NCI-H187 (cell line): ENCODE results near the gene ARHGEF40.
A peak's percentile ranks its signal among the peaks of the same experiment; 100 is the strongest.

Source experiments
- DNase-seq, 2 experiments: peaks; one replicate each; lab custom pipeline; 2025; lab: John Stamatoyannopoulos, UW

The ARHGEF40 gene

DNA sequence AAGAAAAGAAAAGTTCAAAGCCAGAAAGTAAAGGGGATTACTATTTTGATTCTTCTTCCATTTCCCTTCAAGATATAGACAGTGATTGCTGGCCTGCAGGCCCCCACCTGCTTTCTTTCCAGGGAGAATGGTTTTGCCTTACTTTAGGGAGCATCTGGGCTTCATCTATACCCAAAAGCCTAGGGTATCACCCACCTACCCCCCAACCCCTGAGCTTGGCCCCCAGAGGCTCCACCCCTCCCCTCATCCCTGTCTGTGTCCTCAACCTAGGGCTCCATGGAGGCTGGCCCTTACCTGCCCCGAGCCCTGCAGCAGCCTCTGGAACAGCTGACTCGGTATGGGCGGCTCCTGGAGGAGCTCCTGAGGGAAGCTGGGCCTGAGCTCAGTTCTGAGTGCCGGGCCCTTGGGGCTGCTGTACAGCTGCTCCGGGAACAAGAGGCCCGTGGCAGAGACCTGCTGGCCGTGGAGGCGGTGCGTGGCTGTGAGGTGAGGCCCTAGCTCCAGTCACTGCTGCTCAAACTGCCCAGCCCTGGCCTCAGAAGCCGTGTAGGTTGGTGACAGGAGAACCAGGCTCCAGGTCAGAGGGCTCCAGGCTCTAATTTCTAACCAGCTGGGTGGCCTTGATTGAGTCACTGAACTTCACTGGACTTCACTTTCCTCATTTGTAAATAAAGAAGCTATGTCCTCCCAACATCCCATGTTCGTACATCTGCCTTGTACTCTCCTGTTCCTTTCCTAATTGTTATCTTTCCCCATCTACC is 13.6 kb downstream of the ARHGEF40 start:
- peak in 1 of 2 experiments; percentile 26 for DNase-seq

DNA sequence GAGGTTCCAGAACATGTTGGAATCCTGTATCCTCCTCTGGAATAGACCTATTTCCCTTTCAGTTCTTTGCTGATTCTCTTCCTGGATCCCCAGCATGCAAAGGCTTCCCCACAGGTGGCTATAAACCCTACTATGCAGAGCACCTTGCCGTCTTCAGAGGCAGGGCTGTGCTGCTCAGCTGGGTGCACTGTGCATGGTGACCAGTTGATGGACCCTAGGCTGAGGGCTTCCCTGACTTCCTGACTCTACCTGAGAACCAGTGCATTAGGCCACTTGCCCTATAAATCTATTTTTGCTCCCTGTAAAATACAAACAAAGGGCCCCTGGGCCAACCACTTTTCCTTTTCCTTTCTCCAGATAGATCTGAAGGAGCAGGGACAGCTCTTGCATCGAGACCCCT is 14.3 kb downstream of the ARHGEF40 start:
- no peak for DNase-seq

DNA sequence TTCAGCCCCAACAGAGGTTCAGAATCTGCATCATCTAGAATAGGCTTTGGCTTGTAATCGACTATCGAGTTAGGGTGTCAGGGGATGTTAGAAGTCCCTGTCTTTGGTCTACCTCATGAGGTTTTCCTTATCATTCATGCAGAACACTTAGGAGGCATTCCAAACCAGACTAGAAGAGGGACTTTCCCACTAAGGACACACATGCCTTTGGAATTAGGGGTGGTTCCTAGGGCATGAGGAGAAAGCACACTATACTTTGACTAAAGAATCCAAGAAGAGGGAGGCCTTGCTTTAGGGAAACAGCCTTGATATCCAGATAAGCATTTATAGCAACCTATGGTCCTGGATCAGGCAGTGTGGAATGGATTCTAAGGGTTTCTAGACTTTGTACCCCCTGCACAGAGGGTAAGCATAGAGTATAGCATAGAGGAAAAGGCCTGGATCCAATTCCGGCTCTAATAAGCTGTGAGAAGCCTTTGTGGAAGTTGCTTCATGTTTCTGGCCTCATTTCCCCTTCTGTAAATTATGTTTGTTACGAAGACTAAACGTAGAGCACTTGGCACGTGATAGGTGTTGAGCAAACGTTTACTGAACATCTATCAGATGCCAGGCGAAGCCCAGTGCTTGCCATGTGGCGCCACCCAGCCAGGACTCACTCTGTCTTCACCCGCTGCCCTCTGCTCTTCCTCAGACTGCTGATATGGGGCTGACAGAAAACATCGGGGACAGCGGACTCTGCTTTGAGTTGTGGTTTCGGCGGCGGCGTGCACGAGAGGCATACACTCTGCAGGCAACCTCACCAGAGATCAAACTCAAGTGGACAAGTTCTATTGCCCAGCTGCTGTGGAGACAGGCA is 15.1 kb downstream of the ARHGEF40 start:
- DNase-seq = no peak

DNA sequence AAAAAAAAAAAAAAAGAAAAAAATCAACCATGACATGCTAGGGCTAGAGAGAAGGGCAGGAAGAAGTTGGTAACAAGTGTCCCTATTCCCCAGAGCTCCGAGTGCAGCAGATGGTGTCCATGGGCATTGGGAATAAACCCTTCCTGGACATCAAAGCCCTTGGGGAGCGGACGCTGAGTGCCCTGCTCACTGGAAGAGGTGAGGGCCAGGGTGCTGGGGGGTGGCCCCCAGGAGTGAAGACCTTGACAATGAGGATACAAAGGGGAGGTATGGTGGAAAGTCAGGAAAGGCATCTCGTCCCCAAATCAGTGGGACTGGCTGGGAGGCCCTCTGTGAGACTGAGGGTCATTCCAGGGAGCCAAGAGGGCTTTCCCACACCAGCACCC is 16.8 kb downstream of the ARHGEF40 start:
- DNase-seq = no peak

DNA sequence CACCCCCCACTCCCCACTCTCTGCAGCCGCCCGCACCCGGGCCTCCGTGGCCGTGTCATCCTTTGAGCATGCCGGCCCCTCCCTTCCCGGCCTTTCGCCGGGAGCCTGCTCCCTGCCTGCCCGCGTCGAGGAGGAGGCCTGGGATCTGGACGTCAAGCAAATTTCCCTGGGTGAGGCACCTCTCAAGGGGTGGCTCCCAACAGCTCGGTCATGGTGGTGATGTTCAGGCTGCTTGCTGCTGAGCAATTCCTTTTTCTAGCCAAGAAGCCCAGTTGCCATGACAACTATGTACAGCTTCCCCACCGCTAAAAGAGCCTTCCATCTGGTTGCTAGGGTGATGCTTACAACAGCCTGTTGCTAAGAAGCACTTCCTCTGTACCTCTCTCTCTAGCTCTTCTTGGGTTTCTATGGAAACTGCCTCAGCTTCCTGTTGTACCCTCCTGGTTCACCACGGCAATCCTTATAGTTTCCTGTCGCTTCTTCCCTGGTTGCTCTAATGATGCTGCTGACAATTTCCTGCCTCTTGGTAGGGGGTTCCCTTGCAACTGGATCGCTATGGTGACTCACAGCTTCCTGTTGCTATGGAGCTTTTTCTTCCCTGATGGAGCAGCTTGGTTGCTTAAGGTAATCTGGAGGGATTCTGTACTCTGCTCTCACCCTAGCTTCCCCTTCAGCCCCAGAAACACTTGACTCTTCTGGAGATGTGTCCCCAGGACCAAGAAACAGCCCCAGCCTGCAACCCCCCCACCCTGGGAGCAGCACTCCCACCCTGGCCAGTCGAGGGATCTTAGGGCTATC is 17.4 kb downstream of the ARHGEF40 start:
- DNase-seq = no peak

DNA sequence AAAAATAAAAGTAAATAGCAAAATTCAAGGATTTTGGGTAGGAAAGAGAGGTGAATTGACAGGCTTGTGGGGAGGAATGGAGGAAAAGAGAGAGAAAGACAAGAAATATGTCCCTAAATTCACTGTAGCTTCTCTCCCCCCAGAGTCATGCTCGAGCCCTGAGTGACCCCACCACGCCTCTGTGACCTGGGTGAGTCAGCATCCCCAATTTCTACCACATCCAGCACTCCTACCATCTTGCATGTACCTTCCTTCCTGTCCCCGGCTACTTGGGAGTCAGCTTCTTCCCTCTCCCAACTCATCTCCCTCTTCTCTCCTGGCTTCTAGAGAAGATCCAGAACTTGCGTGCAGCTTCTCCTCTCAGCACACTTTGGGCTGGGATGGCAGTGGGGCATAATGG is 18.6 kb downstream of the ARHGEF40 start:
- DNase-seq = no peak

DNA sequence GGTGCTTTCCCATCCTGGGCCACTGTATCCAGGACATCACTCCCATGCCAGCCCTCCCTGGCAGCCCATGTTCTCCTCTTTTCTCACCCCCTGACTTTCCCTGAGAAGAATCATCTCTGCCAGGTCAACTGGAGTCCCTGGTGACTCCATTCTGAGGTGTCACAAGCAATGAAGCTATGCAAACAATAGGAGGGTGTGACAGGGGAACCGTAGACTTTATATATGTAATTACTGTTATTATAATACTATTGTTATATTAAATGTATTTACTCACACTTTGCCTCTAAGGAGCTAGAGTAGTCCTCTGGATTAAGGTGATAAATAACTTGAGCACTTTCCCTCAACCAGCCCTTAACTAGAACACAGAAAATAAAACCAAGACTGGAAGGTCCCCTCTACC is 19.2 kb downstream of the ARHGEF40 start:
- no peak for DNase-seq

DNA sequence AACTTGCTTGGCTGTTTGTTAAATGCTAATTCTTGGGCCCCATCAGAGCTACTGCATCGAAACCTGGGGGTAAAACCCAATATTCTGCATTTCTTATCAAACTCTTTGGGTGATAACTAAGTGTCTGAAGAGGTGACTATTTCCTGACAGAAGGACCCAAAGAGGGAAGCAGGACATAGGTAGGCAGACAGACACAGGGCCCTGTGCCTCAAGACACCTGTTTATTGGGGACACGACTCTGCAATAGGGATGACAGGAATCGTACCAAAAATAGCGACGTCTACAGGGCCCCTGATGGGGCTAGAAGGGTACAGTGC is 19.7 kb downstream of the ARHGEF40 start:
- no peak for DNase-seq

DNA sequence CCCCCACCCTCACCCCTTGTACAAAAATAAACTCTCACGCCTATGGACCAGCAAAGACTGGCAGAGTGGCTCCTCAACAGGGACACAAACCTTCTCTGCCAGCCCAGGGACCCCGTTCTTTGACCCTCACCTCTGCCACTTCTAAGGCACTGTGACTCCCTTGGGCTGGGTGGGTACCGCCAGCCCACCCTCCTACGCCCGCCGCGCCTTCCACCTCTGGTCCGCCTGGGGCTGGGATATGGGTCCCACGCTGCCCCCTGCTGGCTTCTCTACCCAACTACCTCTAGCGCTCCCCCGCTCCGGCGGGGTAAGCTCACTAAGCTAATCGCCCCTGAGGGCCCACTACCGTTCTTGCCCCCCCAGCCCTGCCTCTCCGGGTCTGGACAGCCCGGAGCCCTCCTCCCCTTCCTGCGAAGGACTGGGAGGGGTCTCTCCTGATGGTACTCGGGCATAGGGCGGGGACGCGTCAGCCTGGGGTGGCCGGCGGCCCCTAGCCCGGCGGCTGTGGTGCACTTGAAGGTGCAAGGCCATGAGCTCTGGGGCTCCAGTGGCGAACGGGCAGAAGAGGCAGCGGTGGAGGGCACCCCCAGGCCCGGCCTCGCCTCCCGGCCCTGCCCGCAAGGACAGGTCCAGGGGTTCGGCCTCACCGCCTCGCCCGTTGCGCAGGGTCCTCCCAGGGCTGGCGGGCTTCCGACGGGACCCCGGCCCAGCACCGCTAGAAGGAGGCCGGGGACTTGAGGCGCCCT is 20.3 kb downstream of the ARHGEF40 start:
- no peak for DNase-seq

DNA sequence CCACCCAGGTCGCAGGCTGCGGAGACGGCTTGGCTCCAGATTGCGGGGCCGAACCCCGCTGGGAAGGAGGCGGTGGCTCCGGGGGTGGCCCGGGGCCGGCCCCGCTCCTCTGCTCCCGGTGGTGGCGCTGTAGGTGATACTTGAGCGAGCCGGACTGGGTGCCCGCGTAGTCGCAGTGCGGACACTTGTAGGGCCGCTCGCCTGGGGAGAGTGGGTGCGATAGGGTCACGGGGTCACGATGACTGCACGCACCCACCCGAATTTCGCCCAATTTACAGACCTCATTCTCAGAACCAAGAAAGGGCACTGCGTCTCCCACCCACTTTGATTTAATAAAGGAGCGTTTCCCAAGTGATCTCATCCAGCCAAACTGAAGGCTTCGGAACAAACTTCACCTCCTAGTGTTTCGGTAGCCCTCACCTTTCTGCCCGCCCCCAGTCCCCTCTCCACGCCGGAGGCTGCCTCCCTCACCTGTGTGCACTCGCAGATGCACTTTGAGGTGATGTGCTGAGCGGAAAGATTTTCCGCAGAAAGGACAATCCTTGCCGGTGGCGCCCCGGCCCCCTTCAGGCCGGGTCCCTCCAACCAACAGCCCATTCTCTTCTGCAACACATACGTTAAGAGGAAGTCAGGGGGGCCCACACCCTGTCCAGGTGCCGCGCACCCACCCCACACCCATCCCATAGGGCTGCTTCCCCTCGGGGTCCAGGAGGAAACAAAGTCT is 21.0 kb downstream of the ARHGEF40 start:
- no peak for DNase-seq

DNA sequence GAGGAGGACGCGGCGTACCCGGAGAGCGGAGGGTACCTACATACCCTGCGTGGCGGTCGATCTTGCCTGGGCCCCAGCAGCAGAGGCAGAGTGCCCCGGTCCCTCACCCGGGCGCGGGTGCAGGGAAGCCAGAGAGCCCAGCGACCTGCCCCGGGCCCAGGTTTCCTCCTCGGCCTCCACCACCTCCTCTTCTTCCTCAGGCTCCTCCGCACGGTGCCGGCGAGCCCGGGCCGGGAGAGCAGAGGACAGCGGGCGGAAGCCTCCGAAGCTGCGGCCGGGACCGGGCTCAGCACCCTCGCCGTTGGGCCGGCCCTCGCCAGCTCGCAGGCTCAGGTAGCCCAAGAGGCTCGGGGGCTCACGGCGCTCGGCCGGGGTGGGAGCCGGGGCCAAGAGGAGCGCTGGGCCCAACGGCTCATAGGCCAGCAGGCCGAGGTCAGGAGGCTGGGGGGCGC is 21.7 kb downstream of the ARHGEF40 start:
- no peak for DNase-seq

DNA sequence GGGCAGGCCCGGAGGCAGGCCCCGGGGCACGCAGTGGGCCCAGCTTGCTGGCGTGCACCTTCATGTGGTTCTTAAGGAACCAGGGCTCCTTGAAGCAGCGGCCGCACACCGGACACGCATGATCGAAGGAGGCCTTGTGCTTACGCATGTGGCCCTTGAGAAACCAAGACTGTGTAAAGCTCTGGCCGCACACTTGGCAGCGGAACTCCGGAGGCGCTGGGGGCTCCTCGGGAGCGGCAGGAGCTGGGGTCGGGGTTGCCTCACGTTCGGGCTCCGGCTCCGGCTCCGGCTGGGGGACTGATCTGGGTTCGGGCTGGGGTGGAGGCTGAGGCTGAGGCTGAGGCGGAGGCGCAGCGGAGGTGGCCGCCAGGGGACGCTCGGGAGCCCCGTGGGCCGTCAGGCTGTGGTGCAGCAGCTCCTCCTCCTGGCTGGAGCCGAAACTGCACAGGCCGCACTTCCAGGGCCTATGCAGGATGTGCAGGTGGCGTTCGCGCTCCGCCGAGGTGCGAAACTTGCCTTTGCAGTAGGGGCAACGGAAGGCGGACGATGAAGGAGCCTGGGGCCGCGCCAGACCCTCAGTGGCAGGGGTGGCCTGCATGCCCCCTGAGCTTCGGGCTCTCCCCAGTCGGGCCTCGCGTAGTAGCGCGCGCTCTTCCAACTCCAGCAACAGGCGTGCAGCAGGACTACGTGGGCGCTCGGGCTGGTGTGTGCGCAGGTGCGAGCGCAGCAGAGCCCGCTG is 22.3 kb downstream of the ARHGEF40 start:
- peak; percentile 70 to 72 for DNase-seq

DNA sequence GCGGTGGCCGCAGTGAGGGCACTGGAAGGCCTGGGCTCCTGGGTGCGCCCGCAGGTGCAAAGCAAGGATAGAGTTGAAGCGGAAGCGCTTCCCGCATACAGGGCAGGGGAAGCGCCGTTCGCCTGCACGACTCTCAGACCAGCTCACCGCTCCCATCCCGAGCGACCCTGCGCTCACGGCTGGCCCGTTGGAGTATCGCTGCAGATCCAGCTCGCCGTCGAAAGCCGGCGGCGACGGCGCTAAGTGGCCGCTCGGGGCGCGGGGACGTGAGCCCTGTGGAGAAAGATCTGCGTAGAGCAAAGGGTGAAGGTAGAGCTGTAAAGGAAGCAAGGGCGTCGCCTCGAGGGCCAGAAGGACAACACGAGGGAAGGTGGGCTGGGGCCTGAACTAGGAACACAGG is 22.9 kb downstream of the ARHGEF40 start:
- no peak for DNase-seq

DNA sequence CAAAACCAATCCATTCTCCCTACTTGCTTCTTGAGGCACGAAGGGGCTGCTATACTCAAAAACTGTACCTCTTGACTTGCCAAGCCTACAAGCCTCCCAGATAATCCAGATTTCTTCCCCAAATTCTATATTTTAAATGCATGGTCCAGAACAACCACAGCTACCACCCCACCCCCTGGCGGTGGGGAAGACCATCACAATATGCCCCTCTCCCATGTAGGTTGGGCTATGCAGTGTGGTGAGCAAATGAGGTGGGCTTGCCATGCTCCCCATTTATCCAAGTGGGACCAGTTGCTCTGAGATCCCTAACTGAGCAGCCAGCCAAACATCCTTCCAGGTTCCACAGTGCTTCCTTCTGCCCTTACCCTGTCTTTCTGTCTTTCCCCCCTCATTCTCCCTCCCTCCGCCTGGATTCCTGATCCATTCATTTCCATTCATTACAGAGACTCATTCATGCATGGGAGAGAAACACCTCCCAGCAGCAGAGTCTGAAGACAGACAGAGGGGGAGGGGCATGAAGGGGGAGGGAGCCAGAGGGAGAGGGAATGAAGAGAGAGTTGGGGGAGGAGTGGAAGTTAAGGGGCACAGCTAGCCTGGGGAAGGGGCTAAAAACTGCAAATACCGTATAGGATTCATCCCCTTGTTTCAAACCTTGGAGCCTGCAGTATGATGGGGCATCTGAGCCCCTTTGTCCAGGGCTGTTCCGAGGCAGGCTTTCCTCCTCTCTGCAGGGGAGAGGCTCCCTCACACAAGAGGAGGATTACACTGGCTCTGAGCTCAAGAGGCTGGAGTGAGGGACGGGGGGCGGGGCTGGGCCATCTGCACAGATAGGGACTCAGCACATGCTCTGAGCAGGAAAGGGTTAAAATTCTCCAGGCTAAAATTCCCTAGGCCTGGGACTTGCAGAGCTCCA is 23.9 kb downstream of the ARHGEF40 start:
- peak; percentile 93 to 94 for DNase-seq

DNA sequence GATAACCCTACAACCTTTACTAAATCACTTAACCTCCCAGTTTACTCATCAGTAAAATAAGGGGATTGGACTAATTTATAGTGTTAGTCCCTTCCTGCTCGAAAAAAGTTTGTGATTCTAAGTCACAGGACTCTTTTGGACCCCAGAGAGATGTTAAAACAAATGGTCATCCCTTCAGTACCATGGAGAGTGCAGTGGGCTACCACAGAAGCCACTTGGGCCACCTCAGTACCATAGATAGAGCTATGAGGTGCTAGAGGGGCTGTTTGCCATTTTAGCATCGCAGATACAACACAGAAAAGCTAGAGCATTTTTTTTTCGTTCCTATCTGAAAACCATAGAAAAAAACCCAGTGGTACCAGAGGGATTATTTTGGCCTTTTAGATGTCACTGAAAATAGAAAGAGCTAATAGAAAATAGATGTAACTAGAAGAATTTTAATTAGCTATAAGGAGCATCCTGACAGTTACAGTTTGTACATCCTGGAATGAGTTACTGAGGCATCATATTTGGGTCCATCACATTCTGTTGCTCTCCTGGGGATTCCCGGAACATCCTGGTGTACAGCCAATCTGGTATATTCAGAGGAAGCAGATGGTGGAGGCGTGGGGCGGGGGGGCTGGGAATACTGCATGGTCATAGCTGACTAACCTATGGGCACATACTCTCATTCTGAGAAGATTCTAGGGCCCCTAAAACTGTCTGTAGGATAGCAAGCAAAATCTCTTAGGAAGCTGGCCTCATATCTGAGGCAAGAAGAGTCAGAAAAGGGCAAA is 25.5 kb downstream of the ARHGEF40 start:
- DNase-seq = no peak

DNA sequence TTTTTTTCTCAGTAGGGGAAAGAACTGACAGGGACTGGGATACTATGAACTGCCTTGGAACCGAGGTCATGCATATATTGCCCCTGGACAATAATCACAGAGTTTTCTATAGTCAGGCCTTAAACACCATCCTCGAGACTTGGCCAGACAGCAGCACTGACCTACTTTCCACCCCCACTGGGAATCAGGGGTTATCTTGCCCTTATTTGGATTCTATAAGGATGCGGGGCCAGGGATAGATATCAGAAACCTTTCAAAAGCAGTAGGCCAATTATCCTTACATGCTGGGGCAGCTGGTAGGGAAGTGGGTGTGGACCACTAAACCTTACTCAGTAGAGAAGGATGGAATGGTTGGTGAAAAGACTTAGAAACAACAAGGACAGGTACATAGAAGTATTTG is 26.3 kb downstream of the ARHGEF40 start:
- DNase-seq = no peak

DNA sequence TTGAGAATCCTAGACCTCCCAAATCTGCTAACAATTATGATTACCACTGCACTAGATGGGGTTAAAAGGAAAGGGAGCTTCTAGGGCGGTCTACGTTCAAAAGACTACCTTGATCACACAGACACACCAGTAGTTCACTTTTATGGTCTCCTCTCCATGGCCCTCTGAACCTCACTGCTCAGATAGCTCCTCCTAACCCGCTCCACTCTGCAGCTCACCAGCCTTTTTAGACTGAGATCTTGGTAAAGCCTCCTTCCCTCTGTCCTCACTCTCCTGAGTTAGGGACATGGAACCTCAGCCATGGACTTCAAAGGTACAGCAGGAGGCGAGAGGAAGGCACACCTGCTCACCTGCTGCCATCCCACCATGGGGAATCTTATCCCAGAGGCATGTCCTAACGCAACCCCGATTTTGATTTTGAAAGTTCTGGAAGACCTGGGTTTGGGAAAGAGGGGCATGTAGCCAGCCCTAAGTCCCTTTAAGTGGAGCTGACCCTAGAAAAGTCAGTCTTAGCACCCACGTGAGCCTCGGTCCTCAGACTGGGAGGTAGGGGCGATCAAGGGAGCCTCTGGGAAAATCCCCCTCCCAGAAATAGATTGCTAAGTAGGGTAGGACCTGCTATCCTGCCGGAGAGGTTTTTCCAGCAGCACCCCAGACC is 27.0 kb downstream of the ARHGEF40 start:
- no peak for DNase-seq

DNA sequence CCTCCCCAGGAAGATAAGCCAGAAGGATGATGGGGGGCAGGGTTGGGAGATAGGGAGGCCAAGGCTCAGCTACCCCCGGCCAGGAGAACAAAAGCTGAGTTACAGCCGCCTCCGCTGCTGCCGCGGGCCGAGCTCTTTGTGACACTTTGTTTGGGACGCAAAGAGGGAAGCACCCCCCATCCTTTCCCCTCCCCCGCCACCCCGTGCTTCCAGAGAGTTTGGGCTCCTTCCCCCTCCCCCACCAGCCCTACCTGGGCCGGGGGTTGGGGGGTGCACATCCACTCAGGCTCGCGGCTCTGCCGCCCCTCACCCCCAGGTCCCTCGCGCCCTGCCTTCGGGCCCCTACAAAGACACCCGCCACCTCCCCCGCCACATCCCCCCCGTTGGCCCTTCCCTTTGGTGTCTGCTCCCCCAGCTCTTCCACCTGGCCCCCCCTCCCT is 27.6 kb downstream of the ARHGEF40 start:
- DNase-seq = no peak
